ENCODE data around the gene FRMPD2. TPM values are rescaled to one million over a fixed set of nuclear protein-coding genes. Genes with fewer than 3 reads are reported as not detected.

Gene FRMPD2
- total and polyA plus RNA-seq, 2 of the 4 experiments (the other 2 are of a cell fraction), result 0.18 TPM; not detected in 1

- TF ChIP-seq MAFK (IDR thresholded peaks at IDR 0.05; ENCODE audit: low read depth, low read length) (no peak), MAZ (IDR thresholded peaks at IDR 0.05; ENCODE audit: borderline replicate concordance, low read depth, low read length) (no peak)
- no peak overlapping the region for H3K4me2 ChIP-seq (ENCODE audit: low read depth, low read length)
- H4K91ac ChIP-seq (ENCODE audit: insufficient read depth, low read depth, low read length), result no peak overlapping the region
- H3K23ac ChIP-seq (ENCODE audit: low read depth, low read length), result no peak overlapping the region
- no peak overlapping the region for H2BK20ac ChIP-seq (ENCODE audit: low read depth, low read length)
- ChIA-PET POLR2A (ENCODE audit: unreplicated experiment) (no interaction called here), CTCF (interaction anchor here (1.4 kb wide), 1 partner anchor 11 kb away, joined by 5 read pairs; no protein-coding TSS in a partner anchor)
- no peak overlapping the region for H3K4ac ChIP-seq (ENCODE audit: low read depth, low read length)
- DNase-seq, result no peak
- H2AK5ac ChIP-seq (ENCODE audit: low read depth, low read length), result no peak overlapping the region
- H3K27me3 ChIP-seq (ENCODE audit: control insufficient read depth, insufficient read depth, low read length), result peaks cover 30% of the 10 kb centered on the region
- no peak overlapping the region for H2BK15ac ChIP-seq (ENCODE audit: low read depth, low read length)
- in situ Hi-C loops (cut with MboI; ENCODE audit: low sequenced_read_pairs), result no loop called here
- no peak for ATAC-seq (ENCODE audit: low read depth)
- no peaks in the 10 kb centered on the region for H3K79me1 ChIP-seq (ENCODE audit: low read depth in 1 of 2, low read length in 2 of 2)
- H3K14ac ChIP-seq (replicated peaks; ENCODE audit: low read depth, low read length), result no peak overlapping the region
- no peak overlapping the region for H2BK5ac ChIP-seq (ENCODE audit: low read depth, low read length, poor library complexity, severe bottlenecking)
- no peak overlapping the region for H2AFZ ChIP-seq (replicated peaks; ENCODE audit: low read length, poor library complexity)
- H3K18ac ChIP-seq (ENCODE audit: low read depth, low read length), result no peak overlapping the region
- H3K36me3 ChIP-seq (ENCODE audit: control insufficient read depth, insufficient read depth, low read length), result no peaks in the 10 kb centered on the region
- H4K20me1 ChIP-seq (ENCODE audit: insufficient read depth, low read length), result no peaks in the 10 kb centered on the region
- no CpG with 5 or more reads among the region's 2 CpGs for WGBS, 2 experiments (ENCODE audit: extremely low coverage in 2 of 2, insufficient read length in 1 of 2)
- no peak overlapping the region for H4K8ac ChIP-seq (ENCODE audit: low read depth in 2 of 2, low read length in 2 of 2)
- H3K27ac ChIP-seq (ENCODE audit: insufficient read depth, low read length), result no peak overlapping the region
- no peaks in the 10 kb centered on the region for H3K4me1 ChIP-seq (ENCODE audit: control insufficient read depth, insufficient read depth, low read length)
- intact Hi-C loops (cut with micrococcal nuclease), result no loop called here
- no peaks in the 10 kb centered on the region for H3K9me1 ChIP-seq (ENCODE audit: insufficient read depth, low read length)
- no peak overlapping the region for H4K5ac ChIP-seq (ENCODE audit: low read depth, low read length)
- dilution Hi-C loops (cut with HindIII; ENCODE audit: low sequenced_read_pairs, unreplicated experiment), result no loop called here
- no peak overlapping the region for H3K56ac ChIP-seq (ENCODE audit: extremely low read depth, insufficient read depth, low read length)
- H2BK120ac ChIP-seq (ENCODE audit: low read depth, low read length), result no peak overlapping the region
- no peak overlapping the region for H3K4me3 ChIP-seq (ENCODE audit: insufficient read depth, low read depth, low read length)
- BruUV-seq (replicated peaks), result no TSS peak
- no peak overlapping the region for H3K9ac ChIP-seq (ENCODE audit: low read depth, low read length)
- no peak overlapping the region for H2AK9ac ChIP-seq (replicated peaks; ENCODE audit: low read depth, low read length, poor library complexity)
- H3K9me3 ChIP-seq (ENCODE audit: control insufficient read depth, insufficient read depth, low read length), result no peaks in the 10 kb centered on the region
These were observed 26.1 kb upstream of the FRMPD2 start for GRCh38 chr10:48300556-48300955.
